GM12865 (cell line): ENCODE results near the gene ZNF878.
A peak's percentile ranks its signal among the peaks of the same experiment; 100 is the strongest.

Source experiments
- DNase-seq: peaks from one replicate; pipeline ENCODE4 v3.0.0; 2010; ENCODE audit warnings: low read depth
- H3K4me3 ChIP-seq: 2 replicates; pipeline ENCODE4 v1.5.1; 2011; ENCODE audit warnings: mild to moderate bottlenecking, low read depth, low read length, control low read depth
- CTCF ChIP-seq: IDR thresholded peaks from 2 replicates; pipeline ENCODE4 v1.5.1; 2011; ENCODE audit warnings: low read length, control low read depth, low read depth, inconsistent platforms; ENCODE audit not compliant: insufficient read depth; ENCODE audit errors: missing control alignments

ZNF878 gene

GRCh38 chr19:12055784-12056183 lies 3.0 kb upstream of the ZNF878 start:
- no peak for DNase-seq
- no peak for TF ChIP-seq CTCF
- no peak overlapping the region for H3K4me3 ChIP-seq

- TF ChIP-seq CTCF: no peak
- DNase-seq: no peak
- H3K4me3 ChIP-seq: peak overlapping the region; percentile 80
Observed at GRCh38 chr19:12052091-12052496, 667 bp downstream of the ZNF878 start.

- no peak for DNase-seq
- H3K4me3 ChIP-seq: no peak overlapping the region
- TF ChIP-seq CTCF: no peak
Observed at GRCh38 chr19:12047868-12048267, 4.9 kb downstream of the ZNF878 start.

GRCh38 chr19:12043752-12044422 lies 8.9 kb downstream of the ZNF878 start:
- DNase-seq: no peak
- H3K4me3 ChIP-seq: no peak overlapping the region
- TF ChIP-seq CTCF: no peak

- H3K4me3 ChIP-seq: no peak overlapping the region
- TF ChIP-seq CTCF: no peak
Observed at GRCh38 chr19:12042893-12043292, 9.9 kb downstream of the ZNF878 start.

GRCh38 chr19:12035220-12036172 lies 17.3 kb downstream of the ZNF878 start, which contains the start of gene ZNF433:
Gene ZNF433 (minus strand): TSS chr19:12035679. CDS start chr19:12035539, 140 bp downstream.
- no peak for TF ChIP-seq CTCF
- DNase-seq: peak; percentile 78
- H3K4me3 ChIP-seq: peak within 1 kb of the TSS; percentile 78

More at GRCh38 chr19:12042893-12043292, 9.9 kb downstream of the ZNF878 start:
- no peak for DNase-seq
